ENCODE data around the gene CLN5. TPM values are rescaled to one million over a fixed set of nuclear protein-coding genes. Genes with fewer than 3 reads are reported as not detected.
"Not testable (repeated sequence)": the region's sequence is repeated elsewhere in the genome, so short reads cannot be mapped to it uniquely, and the experiment has no call there.

The CLN5 gene
- total RNA-seq, 1 donor from 2014 or later = 43.3 TPM

DNA sequence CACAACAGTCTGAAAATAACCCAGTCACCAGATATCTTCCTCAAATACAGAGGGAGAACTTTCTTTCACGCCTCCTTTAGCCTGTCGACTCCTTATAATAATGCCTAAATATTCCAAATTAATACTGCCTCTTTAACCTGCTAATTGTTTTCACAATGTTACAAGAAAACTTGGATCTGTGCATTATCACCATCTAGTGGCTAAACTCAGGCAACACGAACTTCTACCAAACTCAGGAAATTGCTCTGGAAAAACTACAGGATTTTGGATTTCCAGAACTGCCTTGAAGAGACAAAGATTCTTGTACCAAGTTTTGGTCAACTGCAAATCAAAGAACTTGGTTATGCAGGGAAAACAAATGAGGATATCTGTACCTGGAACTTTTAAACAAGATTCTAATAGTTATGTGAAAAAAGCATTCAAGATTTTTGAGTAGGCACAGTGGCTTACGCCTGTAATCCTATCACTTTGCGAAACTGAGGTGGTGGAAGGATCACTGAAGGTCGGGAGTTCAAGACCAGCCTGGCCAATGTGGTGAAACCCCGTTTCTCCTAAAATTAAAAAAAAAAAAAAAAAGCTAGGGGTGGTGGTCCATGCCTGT lies 10.8 kb downstream of the CLN5 start:
- Mint-ChIP-seq H3K9me3 (ENCODE audit: unreplicated experiment) (no peaks in the 10 kb centered on the region), H3K27ac (ENCODE audit: unreplicated experiment) (no peak overlapping the region), H3K4me3 (ENCODE audit: unreplicated experiment) (no peak overlapping the region), H3K4me1 (ENCODE audit: unreplicated experiment) (peaks cover 2% of the 10 kb centered on the region), H3K36me3 (ENCODE audit: unreplicated experiment) (peaks cover 37% of the 10 kb centered on the region), H3K27me3 (ENCODE audit: unreplicated experiment) (no peaks in the 10 kb centered on the region)
- TF ChIP-seq, protein P1, sequence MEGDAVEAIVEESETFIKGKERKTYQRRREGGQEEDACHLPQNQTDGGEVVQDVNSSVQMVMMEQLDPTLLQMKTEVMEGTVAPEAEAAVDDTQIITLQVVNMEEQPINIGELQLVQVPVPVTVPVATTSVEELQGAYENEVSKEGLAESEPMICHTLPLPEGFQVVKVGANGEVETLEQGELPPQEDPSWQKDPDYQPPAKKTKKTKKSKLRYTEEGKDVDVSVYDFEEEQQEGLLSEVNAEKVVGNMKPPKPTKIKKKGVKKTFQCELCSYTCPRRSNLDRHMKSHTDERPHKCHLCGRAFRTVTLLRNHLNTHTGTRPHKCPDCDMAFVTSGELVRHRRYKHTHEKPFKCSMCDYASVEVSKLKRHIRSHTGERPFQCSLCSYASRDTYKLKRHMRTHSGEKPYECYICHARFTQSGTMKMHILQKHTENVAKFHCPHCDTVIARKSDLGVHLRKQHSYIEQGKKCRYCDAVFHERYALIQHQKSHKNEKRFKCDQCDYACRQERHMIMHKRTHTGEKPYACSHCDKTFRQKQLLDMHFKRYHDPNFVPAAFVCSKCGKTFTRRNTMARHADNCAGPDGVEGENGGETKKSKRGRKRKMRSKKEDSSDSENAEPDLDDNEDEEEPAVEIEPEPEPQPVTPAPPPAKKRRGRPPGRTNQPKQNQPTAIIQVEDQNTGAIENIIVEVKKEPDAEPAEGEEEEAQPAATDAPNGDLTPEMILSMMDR (IDR thresholded peaks at IDR 0.05) = peak; percentile 68
- no peak for DNase-seq (ENCODE audit: extremely low spot score, unreplicated experiment)

DNA sequence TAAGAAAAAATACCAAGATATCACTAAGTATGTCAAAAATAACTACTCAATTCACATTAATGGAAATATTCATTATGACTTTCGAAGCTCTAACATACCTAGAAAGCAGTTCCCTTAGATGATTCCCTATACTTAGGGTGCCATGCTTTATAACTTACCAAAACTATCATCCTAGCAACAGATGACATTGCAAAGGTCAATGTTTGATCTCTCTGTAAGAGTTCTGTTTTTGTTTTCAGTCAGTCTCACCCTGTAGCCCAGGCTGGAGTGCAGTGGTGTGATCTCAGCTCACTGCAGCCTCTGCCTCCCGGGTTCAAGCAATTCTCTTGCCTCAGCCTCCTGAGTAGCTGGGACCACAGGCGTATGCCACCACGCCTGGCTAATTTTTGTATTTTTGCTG lies 16.5 kb downstream of the CLN5 start:
- H3K27me3 Mint-ChIP-seq (ENCODE audit: unreplicated experiment); H3K27ac Mint-ChIP-seq (ENCODE audit: unreplicated experiment); H3K9me3 Mint-ChIP-seq (ENCODE audit: unreplicated experiment); H3K4me3 Mint-ChIP-seq (ENCODE audit: unreplicated experiment); DNase-seq (ENCODE audit: extremely low spot score, unreplicated experiment); H3K4me1 Mint-ChIP-seq (ENCODE audit: unreplicated experiment): not testable (repeated sequence)
- peaks cover 47% of the 10 kb centered on the region for H3K36me3 Mint-ChIP-seq (ENCODE audit: unreplicated experiment)

DNA sequence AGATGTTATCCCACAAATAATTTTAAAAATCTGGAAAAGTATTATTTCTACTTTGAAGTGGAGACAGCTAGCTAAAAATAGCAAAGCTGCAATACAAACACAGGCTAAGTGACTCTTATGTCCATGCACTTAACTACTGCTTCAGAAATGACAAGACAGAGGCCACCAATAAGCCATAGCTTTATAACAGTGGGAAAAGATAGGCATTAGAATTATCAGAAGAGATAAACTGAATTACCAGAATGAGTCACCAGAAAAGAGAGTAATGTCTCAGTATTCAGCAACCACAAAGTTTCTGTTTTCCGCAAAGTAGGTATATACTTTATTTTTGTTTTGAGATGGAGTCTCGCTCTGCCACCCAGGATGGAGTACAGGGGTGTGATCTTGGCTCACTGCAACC lies 17.1 kb downstream of the CLN5 start:
- peaks cover 2% of the 10 kb centered on the region for H3K4me1 Mint-ChIP-seq (ENCODE audit: unreplicated experiment)
- no peak overlapping the region for H3K27ac Mint-ChIP-seq (ENCODE audit: unreplicated experiment)
- no peak overlapping the region for H3K4me3 Mint-ChIP-seq (ENCODE audit: unreplicated experiment)
- peaks cover 52% of the 10 kb centered on the region for H3K36me3 Mint-ChIP-seq (ENCODE audit: unreplicated experiment)
- no peaks in the 10 kb centered on the region for H3K27me3 Mint-ChIP-seq (ENCODE audit: unreplicated experiment)
- DNase-seq (ENCODE audit: extremely low spot score, unreplicated experiment) = no peak
- TF ChIP-seq, protein P1 (IDR thresholded peaks at IDR 0.05) = no peak
- H3K9me3 Mint-ChIP-seq (ENCODE audit: unreplicated experiment) = no peaks in the 10 kb centered on the region

DNA sequence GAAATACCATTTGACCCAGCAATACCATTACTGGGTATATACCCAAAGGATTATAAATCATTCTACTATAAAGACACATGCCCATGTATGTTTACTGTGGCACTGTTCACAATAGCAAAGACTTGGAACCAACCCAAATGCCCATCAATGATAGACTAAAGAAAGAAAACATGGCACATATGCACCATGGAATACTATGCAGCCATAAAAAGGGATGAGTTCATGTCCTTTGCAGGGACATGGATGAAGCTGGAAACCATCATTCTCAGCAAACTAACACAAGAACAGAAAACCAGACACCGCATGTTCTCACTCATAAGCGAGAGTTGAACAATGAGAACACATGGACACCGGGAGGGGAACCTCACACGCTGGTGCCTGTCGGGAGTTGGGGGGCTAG lies 17.8 kb downstream of the CLN5 start:
- H3K4me3 Mint-ChIP-seq (ENCODE audit: unreplicated experiment); H3K27me3 Mint-ChIP-seq (ENCODE audit: unreplicated experiment); DNase-seq (ENCODE audit: extremely low spot score, unreplicated experiment); H3K9me3 Mint-ChIP-seq (ENCODE audit: unreplicated experiment); H3K4me1 Mint-ChIP-seq (ENCODE audit: unreplicated experiment); H3K27ac Mint-ChIP-seq (ENCODE audit: unreplicated experiment): not testable (repeated sequence)
- peaks cover 52% of the 10 kb centered on the region for H3K36me3 Mint-ChIP-seq (ENCODE audit: unreplicated experiment)

DNA sequence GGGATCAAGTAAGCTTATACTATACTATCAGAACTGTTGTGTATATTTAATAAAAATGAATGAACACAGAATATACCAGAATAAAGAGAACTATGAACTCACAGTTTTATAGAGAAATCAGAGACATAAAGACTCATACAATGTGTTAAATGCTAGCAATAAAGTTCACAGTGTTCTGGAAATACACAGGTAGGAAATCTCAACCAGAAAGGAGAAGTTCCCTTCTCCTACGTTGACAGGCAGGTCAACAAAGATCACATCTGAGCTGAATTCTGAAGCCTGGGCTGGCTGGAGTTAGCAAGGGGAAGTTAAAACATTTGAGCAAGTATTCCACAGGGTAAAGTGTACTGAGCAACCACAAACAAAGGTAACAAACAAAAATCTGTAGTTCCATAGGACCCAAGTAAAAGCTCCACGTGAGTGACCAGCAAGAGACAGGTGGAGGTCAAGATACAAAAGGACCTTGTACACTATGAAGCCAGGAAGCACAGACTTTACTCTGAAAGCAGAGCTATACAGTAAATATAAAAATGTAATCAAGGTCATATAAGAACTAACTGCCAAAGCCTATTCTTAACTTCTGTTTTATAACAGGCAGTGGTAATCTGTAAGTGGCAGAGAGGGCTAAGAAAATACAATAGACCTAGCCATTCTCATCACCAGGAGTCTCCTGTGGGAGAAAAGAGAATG lies 22.1 kb downstream of the CLN5 start:
- H3K36me3 Mint-ChIP-seq (ENCODE audit: unreplicated experiment) = peaks cover 65% of the 10 kb centered on the region
- DNase-seq (ENCODE audit: extremely low spot score, unreplicated experiment) = no peak
- no peaks in the 10 kb centered on the region for H3K9me3 Mint-ChIP-seq (ENCODE audit: unreplicated experiment)
- H3K4me3 Mint-ChIP-seq (ENCODE audit: unreplicated experiment) = no peak overlapping the region
- TF ChIP-seq, protein P1 (IDR thresholded peaks at IDR 0.05) = no peak
- no peaks in the 10 kb centered on the region for H3K27me3 Mint-ChIP-seq (ENCODE audit: unreplicated experiment)
- H3K27ac Mint-ChIP-seq (ENCODE audit: unreplicated experiment) = no peak overlapping the region
- peaks cover 3% of the 10 kb centered on the region for H3K4me1 Mint-ChIP-seq (ENCODE audit: unreplicated experiment)

DNA sequence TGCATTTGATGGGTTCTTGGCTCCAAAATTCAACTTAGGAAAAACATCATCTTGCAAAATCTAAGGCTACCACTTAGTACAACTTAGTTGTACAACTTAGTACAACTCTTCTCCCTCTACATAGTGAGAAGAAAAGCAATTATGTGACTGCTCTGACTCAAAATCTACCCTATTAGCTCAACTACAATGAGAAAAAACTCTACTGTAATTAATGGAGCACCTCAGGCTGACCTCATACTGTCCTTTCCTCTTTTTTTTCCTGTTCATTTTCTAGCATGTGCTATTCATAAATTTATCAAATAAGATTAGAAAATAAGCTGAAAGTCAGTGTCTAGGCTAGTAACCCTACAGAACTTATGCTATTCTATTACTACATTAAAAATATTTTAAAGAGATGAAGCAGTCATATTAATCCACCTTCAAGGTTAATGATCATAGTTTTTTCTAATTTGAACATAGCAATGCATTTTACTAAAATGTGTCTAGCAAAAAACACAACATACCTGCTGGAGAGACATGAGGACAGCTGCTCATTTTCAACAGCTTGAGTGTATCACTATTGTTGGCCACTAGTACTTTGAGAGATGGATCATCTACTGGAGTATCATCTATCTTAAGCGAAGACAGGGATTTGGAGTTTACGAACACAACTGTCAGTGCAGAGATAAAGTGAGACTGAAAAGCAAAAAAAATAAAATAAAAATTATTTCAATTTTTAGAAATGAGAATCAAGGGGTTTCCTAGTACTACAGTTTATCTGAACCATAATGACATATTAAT lies 23.2 kb downstream of the CLN5 start:
- Mint-ChIP-seq H3K36me3 (ENCODE audit: unreplicated experiment) (peaks cover 58% of the 10 kb centered on the region), H3K9me3 (ENCODE audit: unreplicated experiment) (no peaks in the 10 kb centered on the region), H3K4me1 (ENCODE audit: unreplicated experiment) (peaks cover 7% of the 10 kb centered on the region), H3K27ac (ENCODE audit: unreplicated experiment) (no peak overlapping the region), H3K4me3 (ENCODE audit: unreplicated experiment) (no peak overlapping the region), H3K27me3 (ENCODE audit: unreplicated experiment) (no peaks in the 10 kb centered on the region)
- TF ChIP-seq, protein P1 (IDR thresholded peaks at IDR 0.05) = no peak
- DNase-seq (ENCODE audit: extremely low spot score, unreplicated experiment) = no peak

Measured in osteocyte (in vitro differentiated cells).